GM06990 (cell line): ENCODE data around the gene IL20RB.

ENCODE experiments used
- DNase-seq: peaks from one replicate; pipeline ENCODE4 v3.0.0-alpha.2; 2011; ENCODE audit not compliant: insufficient read length; ENCODE audit errors: extremely low read depth
- H3K27me3 ChIP-seq: replicated peaks from 2 replicates; pipeline ENCODE4 v1.6.0; 2011; ENCODE audit warnings: low read length; ENCODE audit not compliant: control insufficient read depth, insufficient read depth
- H3K36me3 ChIP-seq: 2 replicates; pipeline ENCODE4 v1.5.1; 2011; ENCODE audit warnings: low read length; ENCODE audit not compliant: control insufficient read depth, insufficient read depth
- H3K4me3 ChIP-seq: replicated peaks from 2 replicates; pipeline ENCODE4 v1.5.1; 2011; ENCODE audit warnings: low read depth, mild to moderate bottlenecking, control low read depth, low read length
- TF ChIP-seq, protein P1 (sequence below): IDR thresholded peaks from 2 replicates; pipeline ENCODE4 v1.5.1; 2011; ENCODE audit warnings: low read length, control low read depth, mild to moderate bottlenecking, inconsistent platforms; ENCODE audit not compliant: insufficient read depth, poor library complexity, severe bottlenecking

The IL20RB gene

DNA sequence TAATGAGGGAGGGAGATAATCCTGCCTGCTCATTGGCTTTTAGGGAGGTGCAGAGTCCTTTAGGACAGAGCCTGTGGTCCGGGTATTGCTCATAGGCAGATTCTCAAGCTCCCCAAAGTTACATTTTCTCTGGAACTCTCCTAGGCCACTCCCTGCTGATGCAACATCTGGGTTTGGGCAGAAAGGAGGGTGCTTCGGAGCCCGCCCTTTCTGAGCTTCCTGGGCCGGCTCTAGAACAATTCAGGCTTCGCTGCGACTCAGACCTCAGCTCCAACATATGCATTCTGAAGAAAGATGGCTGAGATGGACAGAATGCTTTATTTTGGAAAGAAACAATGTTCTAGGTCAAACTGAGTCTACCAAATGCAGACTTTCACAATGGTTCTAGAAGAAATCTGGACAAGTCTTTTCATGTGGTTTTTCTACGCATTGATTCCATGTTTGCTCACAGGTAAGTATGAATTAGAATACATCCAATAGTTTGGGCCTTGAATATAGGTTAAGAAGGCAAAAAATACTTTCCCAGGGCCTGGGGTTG, at the start of gene IL20RB:
Gene IL20RB, plus strand, starts transcription at position 233 of the 538 bp plus-strand sequence. Its CDS starts 131 bp downstream, at position 364.
- DNase-seq: no peak
- no peaks in the 10 kb centered on the region for H3K27me3 ChIP-seq
- TF ChIP-seq, protein P1, sequence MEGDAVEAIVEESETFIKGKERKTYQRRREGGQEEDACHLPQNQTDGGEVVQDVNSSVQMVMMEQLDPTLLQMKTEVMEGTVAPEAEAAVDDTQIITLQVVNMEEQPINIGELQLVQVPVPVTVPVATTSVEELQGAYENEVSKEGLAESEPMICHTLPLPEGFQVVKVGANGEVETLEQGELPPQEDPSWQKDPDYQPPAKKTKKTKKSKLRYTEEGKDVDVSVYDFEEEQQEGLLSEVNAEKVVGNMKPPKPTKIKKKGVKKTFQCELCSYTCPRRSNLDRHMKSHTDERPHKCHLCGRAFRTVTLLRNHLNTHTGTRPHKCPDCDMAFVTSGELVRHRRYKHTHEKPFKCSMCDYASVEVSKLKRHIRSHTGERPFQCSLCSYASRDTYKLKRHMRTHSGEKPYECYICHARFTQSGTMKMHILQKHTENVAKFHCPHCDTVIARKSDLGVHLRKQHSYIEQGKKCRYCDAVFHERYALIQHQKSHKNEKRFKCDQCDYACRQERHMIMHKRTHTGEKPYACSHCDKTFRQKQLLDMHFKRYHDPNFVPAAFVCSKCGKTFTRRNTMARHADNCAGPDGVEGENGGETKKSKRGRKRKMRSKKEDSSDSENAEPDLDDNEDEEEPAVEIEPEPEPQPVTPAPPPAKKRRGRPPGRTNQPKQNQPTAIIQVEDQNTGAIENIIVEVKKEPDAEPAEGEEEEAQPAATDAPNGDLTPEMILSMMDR: no peak
- H3K36me3 ChIP-seq: no peaks in the 10 kb centered on the region
- H3K4me3 ChIP-seq: no peak within 1 kb of the TSS

DNA sequence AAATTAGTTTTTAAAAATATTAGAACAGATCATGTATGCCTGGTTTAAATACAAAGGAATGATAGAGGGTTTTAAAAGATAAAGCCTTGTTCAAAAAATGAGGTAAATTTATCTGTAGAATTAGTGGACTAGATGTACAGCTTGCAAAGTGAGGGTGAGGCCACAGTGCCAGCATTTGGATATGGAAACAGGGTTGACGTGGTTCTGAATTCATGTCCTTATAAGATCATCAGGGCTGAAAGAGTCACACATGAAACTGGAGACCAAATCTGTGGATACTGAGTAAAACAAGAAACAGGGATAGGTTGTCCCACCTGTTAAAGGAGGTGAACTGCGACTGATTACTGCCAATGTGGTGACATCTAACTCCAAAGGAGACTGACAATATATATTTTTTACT, 49.5 kb upstream of the IL20RB start:
- TF ChIP-seq, protein P1: no peak
- H3K4me3 ChIP-seq: no peak overlapping the region
- no peaks in the 10 kb centered on the region; the same call in 1 of the 2 replicates for H3K36me3 ChIP-seq
- no peaks in the 10 kb centered on the region for H3K27me3 ChIP-seq
- no peak for DNase-seq

GRCh38 chr3:136909187-136909586, 48.6 kb upstream of the IL20RB start:
- no peak for DNase-seq
- TF ChIP-seq, protein P1: no peak
- no peak overlapping the region for H3K4me3 ChIP-seq
- H3K27me3 ChIP-seq: no peaks in the 10 kb centered on the region
- H3K36me3 ChIP-seq: no peaks in the 10 kb centered on the region; the same call in 1 of the 2 replicates

GRCh38 chr3:136910697-136911096, 47.1 kb upstream of the IL20RB start:
- no peaks in the 10 kb centered on the region; the same call in 1 of the 2 replicates for H3K36me3 ChIP-seq
- no peaks in the 10 kb centered on the region for H3K27me3 ChIP-seq
- H3K4me3 ChIP-seq: no peak overlapping the region
- TF ChIP-seq, protein P1: no peak
- DNase-seq: no peak

- Histone ChIP-seq H3K4me3 (no peak overlapping the region), H3K36me3 (no peaks in the 10 kb centered on the region), H3K27me3 (no peaks in the 10 kb centered on the region)
- DNase-seq: no peak
- TF ChIP-seq, protein P1: no peak
Observed at GRCh38 chr3:136913168-136913567, 44.6 kb upstream of the IL20RB start.

GRCh38 chr3:136914739-136915138, 43.0 kb upstream of the IL20RB start:
- no peak for DNase-seq
- Histone ChIP-seq H3K27me3 (no peaks in the 10 kb centered on the region), H3K4me3 (no peak overlapping the region), H3K36me3 (no peaks in the 10 kb centered on the region)
- TF ChIP-seq, protein P1: no peak
